GM12878 (cell line): ENCODE data around the gene FURIN. TPM values are rescaled to one million over a fixed set of nuclear protein-coding genes. Genes with fewer than 3 reads are reported as not detected.

ENCODE experiments used
- ATAC-seq: fragments of 200-7000 bp; cut with Tn5 transposase; 3 replicates; pipeline ENCODE4 v1.9.1; 2020; ENCODE audit warnings: mild to moderate bottlenecking, moderate library complexity
- BruUV-seq: library from RNA; stranded (reverse); fragments of 400-500 nt; replicated peaks from 2 replicates; lab custom pipeline; 2021; lab: Mats Ljungman, UMichigan
- CTCF ChIA-PET: fragments of 300-600 bp; sonication (Branson Sonifier 250); formaldehyde crosslinking; extraction: SDS; loops from one replicate; lab custom pipeline; 2021; ENCODE audit warnings: inconsistent platforms; lab: Yijun Ruan, JAX
- POLR2A ChIA-PET: fragments of 350-600 bp; formaldehyde crosslinking; extraction: SDS; loops from one replicate; lab custom pipeline; 2021; ENCODE audit warnings: inconsistent platforms; lab: Charles Lee
- RAD21 ChIA-PET: fragments of 300-600 bp; sonication (Branson Sonifier 250); formaldehyde crosslinking; loops from one replicate; lab custom pipeline; 2023; ENCODE audit warnings: antibody characterized with exemption; ENCODE audit not compliant: unreplicated experiment; lab: Charles Lee
- SMC1A ChIA-PET: fragments of 300-600 bp; sonication (Branson Sonifier 250); formaldehyde crosslinking; loops from one replicate; lab custom pipeline; 2023; ENCODE audit not compliant: unreplicated experiment, uncharacterized antibody; lab: Charles Lee
- DNase-seq: peaks from one replicate; pipeline ENCODE4 v3.0.0-alpha.2; 2011; ENCODE audit warnings: low read depth, low spot score
- FAIRE-seq: peaks from 3 replicates; lab custom pipeline; 2011; peaks lifted over from hg19 to GRCh38; lab: Jason Lieb, UNC
- H2AFZ ChIP-seq: 2 replicates; pipeline ENCODE4 v1.6.0; 2011; ENCODE audit warnings: low read depth, low read length, control low read depth; ENCODE audit not compliant: control insufficient read depth
- H3K27ac ChIP-seq: 2 replicates; pipeline ENCODE4 v1.5.1; 2011; ENCODE audit warnings: control low read depth; ENCODE audit not compliant: control insufficient read depth, insufficient read depth
- H3K27me3 ChIP-seq, 2 experiments: replicated peaks in 1 of 2; 2 replicates each; pipeline versions ENCODE4 v1.6.0 to v1.6.1; 2011; ENCODE audit warnings: low read length in 1 of 2; ENCODE audit not compliant: control insufficient read depth in 2 of 2, insufficient read depth in 2 of 2
- H3K36me3 ChIP-seq, 2 experiments: 2 replicates each; pipeline ENCODE4 v1.5.1; 2011; ENCODE audit warnings: low read length in 1 of 2; ENCODE audit not compliant: control insufficient read depth in 2 of 2, insufficient read depth in 2 of 2
- H3K4me1 ChIP-seq: 2 replicates; pipeline ENCODE4 v1.6.1; 2011; ENCODE audit warnings: mild to moderate bottlenecking, low read length, moderate library complexity, mixed read lengths; ENCODE audit not compliant: control insufficient read depth, insufficient read depth
- H3K4me2 ChIP-seq: 2 replicates; pipeline ENCODE4 v1.6.0; 2011; ENCODE audit warnings: control low read depth; ENCODE audit not compliant: control insufficient read depth, insufficient read depth
- H3K4me3 ChIP-seq: fragments of 200-600 bp; sonication (generic); 2 replicates; pipeline ENCODE4 v1.5.1; 2016
- H3K79me2 ChIP-seq: 2 replicates; pipeline ENCODE4 v1.6.0; 2011; ENCODE audit warnings: low read length; ENCODE audit not compliant: control insufficient read depth, insufficient read depth
- H3K9ac ChIP-seq: 2 replicates; pipeline ENCODE4 v1.8.0; 2011; ENCODE audit warnings: low read length, control low read depth, mixed read lengths; ENCODE audit not compliant: control insufficient read depth, insufficient read depth
- H3K9me3 ChIP-seq: replicated peaks from 3 replicates; pipeline ENCODE4 v1.5.1; 2011; ENCODE audit warnings: mild to moderate bottlenecking, low read length; ENCODE audit not compliant: control insufficient read depth, insufficient read depth
- H4K20me1 ChIP-seq: 2 replicates; pipeline ENCODE4 v1.6.0; 2011; ENCODE audit not compliant: control insufficient read depth, insufficient read depth
- ASH2L ChIP-seq: fragments of 300-600, 200-600 bp; sonication (generic); IDR thresholded peaks from 2 replicates; pipeline ENCODE4 v1.6.1; 2017; ENCODE audit warnings: low read depth, mild to moderate bottlenecking, borderline replicate concordance
- BACH1 ChIP-seq: fragments of 450-650 bp; IDR thresholded peaks from 2 replicates; pipeline ENCODE4 v1.6.1; 2017; ENCODE audit warnings: mild to moderate bottlenecking, borderline replicate concordance
- FOXK2 ChIP-seq: fragments of 450-650 bp; IDR thresholded peaks from 2 replicates; pipeline ENCODE4 v1.6.1; 2017; ENCODE audit warnings: mild to moderate bottlenecking, moderate library complexity
- GABPA ChIP-seq: IDR thresholded peaks from 2 replicates; pipeline ENCODE4 v1.6.1; 2014; ENCODE audit warnings: antibody characterized with exemption, low read depth, mild to moderate bottlenecking, inconsistent platforms
- MYC ChIP-seq: IDR thresholded peaks from 2 replicates; pipeline ENCODE4 v1.6.1; 2011; ENCODE audit warnings: mild to moderate bottlenecking, low read length, moderate library complexity, inconsistent platforms; ENCODE audit not compliant: insufficient read depth, insufficient replicate concordance, insufficient read length, severe bottlenecking
- NR2C1 ChIP-seq: fragments of 450-650 bp; IDR thresholded peaks from 2 replicates; pipeline ENCODE4 v1.6.1; 2017; ENCODE audit warnings: antibody characterized with exemption, mild to moderate bottlenecking, moderate library complexity
- PAX5 ChIP-seq: IDR thresholded peaks from 2 replicates; pipeline ENCODE4 v1.6.1; 2011; ENCODE audit warnings: low read depth, low read length, borderline replicate concordance
- RCOR1 ChIP-seq: conservative IDR thresholded peaks from 2 replicates; pipeline ENCODE4 v1.6.1; 2012; ENCODE audit warnings: low read depth, low read length, improper control_type of control experiment
- TAF1 ChIP-seq: IDR thresholded peaks from 2 replicates; pipeline ENCODE4 v1.6.1; 2011; ENCODE audit warnings: mild to moderate bottlenecking, low read depth, low read length, borderline replicate concordance
- TBL1XR1 ChIP-seq: IDR thresholded peaks from 2 replicates; pipeline ENCODE4 v1.6.1; 2012; ENCODE audit warnings: low read depth, low read length, improper control_type of control experiment
- TCF3 ChIP-seq: IDR thresholded peaks from 2 replicates; pipeline ENCODE4 v1.6.1; 2012; ENCODE audit warnings: low read depth, mild to moderate bottlenecking, low read length, borderline replicate concordance; ENCODE audit not compliant: insufficient read depth
- ZBED1 ChIP-seq: IDR thresholded peaks from 2 replicates; pipeline ENCODE4 v1.6.1; 2016; ENCODE audit warnings: borderline replicate concordance
- ZNF217 ChIP-seq: fragments of 450-650 bp; IDR thresholded peaks from 2 replicates; pipeline ENCODE4 v1.6.1; 2017; ENCODE audit warnings: antibody characterized with exemption, mild to moderate bottlenecking
- WGBS: methylation state at CpG from one replicate; pipeline ENCODE4 v1.1.6; 2016; ENCODE audit warnings: low lambda C conversion rate; ENCODE audit not compliant: insufficient replicate concordance, insufficient coverage; ENCODE audit errors: missing lambda C conversion rate; 5-methylcytosine and 5-hydroxymethylcytosine counted together
- in situ Hi-C: fragments of 300-500 bp; cut with MboI; formaldehyde crosslinking; loops from 9 replicates; pipeline ENCODE4 v1.14.3; 2018; ENCODE audit warnings: mixed read lengths
- intact Hi-C: fragments of 100-400 bp; cut with micrococcal nuclease; formaldehyde crosslinking; loops from one replicate; pipeline ENCODE4 v1.14.2; 2022; ENCODE audit not compliant: unreplicated experiment
- polyA plus RNA-seq, 11 experiments: library from polyadenylated mRNA; depleted of rRNA in 4 of 11; unstranded in 6 of 11; stranded (reverse) in 5 of 11; fragments of >200 nt; fragmentation: Nextera tagmentation in 4 of 11; fragmentation: Illumina TruSeq in 1 of 11; extraction: Ambion mirVana in 4 of 11; extraction: Trizol in 1 of 11; gene quantifications; 1 replicate in 1 of 11; 2 replicates in 10 of 11; pipeline versions ENCODE4 v1.2.1 to v1.2.3, GENCODE V29; 2011 to 2016; ENCODE audit warnings: inconsistent platforms in 2 of 11, missing spikeins in 2 of 11, low read depth in 1 of 11
- total RNA-seq, 4 experiments: library from RNA; depleted of rRNA in 3 of 4; stranded (reverse); fragments of >200 nt in 3 of 4; fragmentation: Illumina TruSeq in 1 of 4; extraction: Trizol in 1 of 4; gene quantifications; 2 replicates each; pipeline versions ENCODE4 v1.2.1 to v1.2.3, GENCODE V29; 2013 to 2021
- TF ChIP-seq, protein P1 (sequence below): fragments of 450-650 bp; IDR thresholded peaks from 2 replicates; pipeline ENCODE4 v1.6.1; 2017; ENCODE audit warnings: mild to moderate bottlenecking, moderate library complexity
- TF ChIP-seq, protein P2 (sequence below): IDR thresholded peaks from 2 replicates; pipeline ENCODE4 v1.6.1; 2012; ENCODE audit warnings: low read depth, low read length, improper control_type of control experiment
- TF ChIP-seq, protein P3 (sequence below): fragments of 450-650 bp; IDR thresholded peaks from 2 replicates; pipeline ENCODE4 v1.6.1; 2017; ENCODE audit warnings: borderline replicate concordance
- TF ChIP-seq, protein P4 (sequence below): fragments of 450-650 bp; IDR thresholded peaks from 2 replicates; pipeline ENCODE4 v1.6.1; 2017; ENCODE audit warnings: mild to moderate bottlenecking

The FURIN gene
- total and polyA plus RNA-seq, 10 of the 15 experiments (the other 5 are each of a cell fraction or from before 2014, with no cell fraction given), result 0.47 to 39.9 (median 8.0) TPM

DNA sequence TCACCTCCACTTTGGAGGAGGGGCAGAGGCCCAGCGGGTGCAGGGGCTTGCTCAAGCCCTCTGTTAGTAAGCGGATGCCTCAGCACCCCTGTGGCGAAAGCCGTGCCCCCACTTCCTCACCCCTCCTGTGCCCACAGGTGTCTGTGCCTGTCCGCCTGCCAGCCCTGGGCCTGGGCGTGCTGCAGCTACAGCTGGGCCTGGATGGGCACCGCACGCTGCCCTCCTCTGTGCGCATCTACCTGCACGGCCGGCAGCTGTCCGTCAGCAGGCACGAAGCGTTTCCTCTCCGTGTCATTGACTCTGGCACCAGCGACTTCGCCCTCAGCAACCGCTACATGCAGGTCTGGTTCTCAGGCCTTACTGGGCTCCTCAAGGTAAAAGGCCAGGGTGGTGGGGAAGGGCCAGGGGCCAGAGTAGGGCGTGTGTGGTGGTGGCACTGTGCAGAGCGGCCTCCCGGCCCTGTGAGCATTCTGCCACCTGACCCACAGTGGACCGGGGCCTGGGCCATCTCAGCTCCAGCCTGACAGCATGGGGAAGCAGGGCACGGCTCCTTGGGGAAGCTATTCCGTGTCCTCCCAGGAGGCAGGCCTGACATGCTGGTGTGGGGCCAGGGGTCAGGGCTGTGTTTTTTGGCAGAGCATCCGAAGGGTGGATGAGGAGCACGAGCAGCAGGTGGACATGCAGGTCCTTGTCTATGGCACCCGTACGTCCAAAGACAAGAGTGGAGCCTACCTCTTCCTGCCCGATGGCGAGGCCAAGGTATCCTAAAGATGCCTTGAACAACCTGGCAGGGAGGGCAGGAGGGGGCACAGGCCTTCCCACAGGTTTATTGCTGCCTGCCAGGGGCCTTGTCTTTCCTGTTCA is 43.8 kb downstream of the FURIN start:
- Histone ChIP-seq H3K27me3 (no peaks in the 10 kb centered on the region), H3K9me3 (no peaks in the 10 kb centered on the region), H3K4me3 (no peak overlapping the region), H4K20me1 (no peaks in the 10 kb centered on the region), H3K27ac (no peak overlapping the region), H2AFZ (no peak overlapping the region), H3K36me3 (peaks cover 15 to 45% of the 10 kb centered on the region in 2 experiments), H3K4me2 (no peak overlapping the region), H3K79me2 (no peaks in the 10 kb centered on the region), H3K4me1 (no peaks in the 10 kb centered on the region), H3K9ac (no peak overlapping the region)
- FAIRE-seq (no peak), ATAC-seq (no peak), DNase-seq (no peak)
- ChIA-PET RAD21 (no interaction called here), CTCF (interaction anchor here (1.9 kb wide), 1 partner anchor 9 kb away, joined by 6 read pairs; the partner anchor contains the start of gene MAN2A2), SMC1A (no interaction called here), POLR2A (no interaction called here)
- WGBS, result 94% methylated on average over 30 of the region's 30 CpGs
- no TSS peak for BruUV-seq
- intact Hi-C loops (no loop called here), in situ Hi-C loops (no loop called here)
- TF ChIP-seq, protein P1, sequence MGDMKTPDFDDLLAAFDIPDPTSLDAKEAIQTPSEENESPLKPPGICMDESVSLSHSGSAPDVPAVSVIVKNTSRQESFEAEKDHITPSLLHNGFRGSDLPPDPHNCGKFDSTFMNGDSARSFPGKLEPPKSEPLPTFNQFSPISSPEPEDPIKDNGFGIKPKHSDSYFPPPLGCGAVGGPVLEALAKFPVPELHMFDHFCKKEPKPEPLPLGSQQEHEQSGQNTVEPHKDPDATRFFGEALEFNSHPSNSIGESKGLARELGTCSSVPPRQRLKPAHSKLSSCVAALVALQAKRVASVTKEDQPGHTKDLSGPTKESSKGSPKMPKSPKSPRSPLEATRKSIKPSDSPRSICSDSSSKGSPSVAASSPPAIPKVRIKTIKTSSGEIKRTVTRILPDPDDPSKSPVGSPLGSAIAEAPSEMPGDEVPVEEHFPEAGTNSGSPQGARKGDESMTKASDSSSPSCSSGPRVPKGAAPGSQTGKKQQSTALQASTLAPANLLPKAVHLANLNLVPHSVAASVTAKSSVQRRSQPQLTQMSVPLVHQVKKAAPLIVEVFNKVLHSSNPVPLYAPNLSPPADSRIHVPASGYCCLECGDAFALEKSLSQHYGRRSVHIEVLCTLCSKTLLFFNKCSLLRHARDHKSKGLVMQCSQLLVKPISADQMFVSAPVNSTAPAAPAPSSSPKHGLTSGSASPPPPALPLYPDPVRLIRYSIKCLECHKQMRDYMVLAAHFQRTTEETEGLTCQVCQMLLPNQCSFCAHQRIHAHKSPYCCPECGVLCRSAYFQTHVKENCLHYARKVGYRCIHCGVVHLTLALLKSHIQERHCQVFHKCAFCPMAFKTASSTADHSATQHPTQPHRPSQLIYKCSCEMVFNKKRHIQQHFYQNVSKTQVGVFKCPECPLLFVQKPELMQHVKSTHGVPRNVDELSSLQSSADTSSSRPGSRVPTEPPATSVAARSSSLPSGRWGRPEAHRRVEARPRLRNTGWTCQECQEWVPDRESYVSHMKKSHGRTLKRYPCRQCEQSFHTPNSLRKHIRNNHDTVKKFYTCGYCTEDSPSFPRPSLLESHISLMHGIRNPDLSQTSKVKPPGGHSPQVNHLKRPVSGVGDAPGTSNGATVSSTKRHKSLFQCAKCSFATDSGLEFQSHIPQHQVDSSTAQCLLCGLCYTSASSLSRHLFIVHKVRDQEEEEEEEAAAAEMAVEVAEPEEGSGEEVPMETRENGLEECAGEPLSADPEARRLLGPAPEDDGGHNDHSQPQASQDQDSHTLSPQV, result no peak
- TF ChIP-seq RCOR1, result no peak
- TF ChIP-seq, protein P2, sequence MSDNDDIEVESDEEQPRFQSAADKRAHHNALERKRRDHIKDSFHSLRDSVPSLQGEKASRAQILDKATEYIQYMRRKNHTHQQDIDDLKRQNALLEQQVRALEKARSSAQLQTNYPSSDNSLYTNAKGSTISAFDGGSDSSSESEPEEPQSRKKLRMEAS, result no peak
- no peak for TF ChIP-seq BACH1
- no peak for TF ChIP-seq GABPA
- TF ChIP-seq TAF1, result no peak
- no peak for TF ChIP-seq ASH2L
- TF ChIP-seq, protein P3, sequence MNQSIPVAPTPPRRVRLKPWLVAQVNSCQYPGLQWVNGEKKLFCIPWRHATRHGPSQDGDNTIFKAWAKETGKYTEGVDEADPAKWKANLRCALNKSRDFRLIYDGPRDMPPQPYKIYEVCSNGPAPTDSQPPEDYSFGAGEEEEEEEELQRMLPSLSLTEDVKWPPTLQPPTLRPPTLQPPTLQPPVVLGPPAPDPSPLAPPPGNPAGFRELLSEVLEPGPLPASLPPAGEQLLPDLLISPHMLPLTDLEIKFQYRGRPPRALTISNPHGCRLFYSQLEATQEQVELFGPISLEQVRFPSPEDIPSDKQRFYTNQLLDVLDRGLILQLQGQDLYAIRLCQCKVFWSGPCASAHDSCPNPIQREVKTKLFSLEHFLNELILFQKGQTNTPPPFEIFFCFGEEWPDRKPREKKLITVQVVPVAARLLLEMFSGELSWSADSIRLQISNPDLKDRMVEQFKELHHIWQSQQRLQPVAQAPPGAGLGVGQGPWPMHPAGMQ, result no peak
- no peak for TF ChIP-seq NR2C1
- TF ChIP-seq FOXK2, result no peak
- no peak for TF ChIP-seq PAX5
- TF ChIP-seq TBL1XR1, result no peak
- TF ChIP-seq ZNF217, result no peak
- no peak for TF ChIP-seq MYC
- no peak for TF ChIP-seq TCF3
- TF ChIP-seq, protein P4, sequence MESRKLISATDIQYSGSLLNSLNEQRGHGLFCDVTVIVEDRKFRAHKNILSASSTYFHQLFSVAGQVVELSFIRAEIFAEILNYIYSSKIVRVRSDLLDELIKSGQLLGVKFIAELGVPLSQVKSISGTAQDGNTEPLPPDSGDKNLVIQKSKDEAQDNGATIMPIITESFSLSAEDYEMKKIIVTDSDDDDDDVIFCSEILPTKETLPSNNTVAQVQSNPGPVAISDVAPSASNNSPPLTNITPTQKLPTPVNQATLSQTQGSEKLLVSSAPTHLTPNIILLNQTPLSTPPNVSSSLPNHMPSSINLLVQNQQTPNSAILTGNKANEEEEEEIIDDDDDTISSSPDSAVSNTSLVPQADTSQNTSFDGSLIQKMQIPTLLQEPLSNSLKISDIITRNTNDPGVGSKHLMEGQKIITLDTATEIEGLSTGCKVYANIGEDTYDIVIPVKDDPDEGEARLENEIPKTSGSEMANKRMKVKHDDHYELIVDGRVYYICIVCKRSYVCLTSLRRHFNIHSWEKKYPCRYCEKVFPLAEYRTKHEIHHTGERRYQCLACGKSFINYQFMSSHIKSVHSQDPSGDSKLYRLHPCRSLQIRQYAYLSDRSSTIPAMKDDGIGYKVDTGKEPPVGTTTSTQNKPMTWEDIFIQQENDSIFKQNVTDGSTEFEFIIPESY, result no peak
- no peak for TF ChIP-seq ZBED1
